DOHH2 (cell line): ENCODE data around the gene ABR.

Source experiments
- H3F3A ChIP-seq: fragments of 200-600 bp; sonication (generic), shearing (Covaris generic); 2 replicates; pipeline ENCODE4 v1.6.0; 2016; ENCODE audit warnings: antibody characterized with exemption, mild to moderate bottlenecking; ENCODE audit not compliant: control insufficient read depth, insufficient read depth
- H3K27ac ChIP-seq: fragments of 200-600 bp; sonication (generic); 2 replicates; pipeline ENCODE4 v1.5.1; 2014; ENCODE audit warnings: low read depth, mild to moderate bottlenecking, low read length, moderate library complexity
- H3K27me3 ChIP-seq: fragments of 200-600 bp; sonication (generic); 2 replicates; pipeline ENCODE4 v1.6.1; 2014; ENCODE audit warnings: mild to moderate bottlenecking, low read length, mixed read lengths; ENCODE audit not compliant: control insufficient read depth
- H3K36me3 ChIP-seq: fragments of 200-600 bp; sonication (generic); 2 replicates; pipeline ENCODE4 v1.6.1; 2014; ENCODE audit warnings: mild to moderate bottlenecking, low read length, moderate library complexity, mixed read lengths; ENCODE audit not compliant: control insufficient read depth
- H3K4me1 ChIP-seq: fragments of 200-600 bp; sonication (generic); 2 replicates; pipeline ENCODE4 v1.6.1; 2014; ENCODE audit warnings: mild to moderate bottlenecking, low read length, mixed read lengths; ENCODE audit not compliant: control insufficient read depth
- H3K4me2 ChIP-seq: fragments of 200-600 bp; sonication (generic); 2 replicates; pipeline ENCODE4 v1.6.0; 2014; ENCODE audit warnings: mild to moderate bottlenecking, low read length, moderate library complexity
- H3K4me3 ChIP-seq: fragments of 200-600 bp; sonication (generic); 2 replicates; pipeline ENCODE4 v1.5.1; 2014; ENCODE audit warnings: mild to moderate bottlenecking, low read length, mixed read lengths
- H3K79me2 ChIP-seq: fragments of 200-600 bp; sonication (generic); 2 replicates; pipeline ENCODE4 v1.6.1; 2014; ENCODE audit warnings: mild to moderate bottlenecking, low read length, mixed read lengths; ENCODE audit not compliant: control insufficient read depth
- H3K9me2 ChIP-seq: fragments of 200-600 bp; sonication (generic); replicated peaks from 2 replicates; pipeline ENCODE4 v1.6.1; 2014; ENCODE audit warnings: mild to moderate bottlenecking, low read length, mixed read lengths; ENCODE audit not compliant: control insufficient read depth
- H3K9me3 ChIP-seq: fragments of 200-600 bp; sonication (generic); 2 replicates; pipeline ENCODE4 v1.6.1; 2014; ENCODE audit warnings: antibody characterized with exemption, low read length, mixed read lengths; ENCODE audit not compliant: control insufficient read depth, insufficient read depth
- H4K20me1 ChIP-seq: fragments of 200-600 bp; sonication (generic); 2 replicates; pipeline ENCODE4 v1.6.0; 2014; ENCODE audit warnings: low read depth, mild to moderate bottlenecking, antibody characterized with exemption, low read length, moderate library complexity; ENCODE audit not compliant: control insufficient read depth, insufficient read depth
- CTCF ChIP-seq: fragments of 200-600 bp; sonication (generic); IDR thresholded peaks from one replicate; pipeline ENCODE4 v1.5.1; 2014; ENCODE audit warnings: antibody characterized with exemption, mild to moderate bottlenecking, low read depth, low read length; ENCODE audit not compliant: poor library complexity, severe bottlenecking
- EZH2phosphoT487 ChIP-seq: fragments of 200-600 bp; sonication (generic); IDR thresholded peaks from 2 replicates; pipeline ENCODE4 v1.6.1; 2017; ENCODE audit warnings: borderline replicate concordance, mild to moderate bottlenecking, antibody characterized with exemption, low read length, moderate library complexity, mixed read lengths

ABR gene

DNA sequence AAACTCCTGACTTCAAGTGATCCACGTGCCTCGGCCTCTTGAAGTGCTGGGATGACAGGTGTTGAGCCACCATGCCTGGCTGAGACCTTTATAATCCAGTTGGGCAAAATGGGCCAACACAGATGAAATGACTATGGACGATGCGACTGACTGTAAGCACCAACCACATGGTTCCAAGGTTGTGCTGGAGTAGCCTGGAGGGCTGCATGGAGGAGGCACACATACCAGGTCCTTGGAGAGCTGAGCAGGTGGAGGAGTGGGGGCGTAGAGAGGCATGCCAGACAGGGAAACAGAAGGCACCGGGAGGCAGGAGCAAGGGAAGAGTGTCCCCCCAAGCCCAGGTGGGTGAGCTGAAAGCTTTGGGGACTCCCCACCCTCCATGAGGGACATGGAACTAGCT is 85.2 kb downstream of the ABR start:
- Histone ChIP-seq H3K9me3 (no peaks in the 10 kb centered on the region), H3K27ac (no peak overlapping the region), H3K4me2 (no peak overlapping the region), H3K27me3 (no peaks in the 10 kb centered on the region), H3K36me3 (peaks cover 73% of the 10 kb centered on the region), H3K4me3 (no peak overlapping the region), H3K4me1 (no peaks in the 10 kb centered on the region), H3F3A (no peaks in the 10 kb centered on the region), H3K79me2 (peaks cover 36% of the 10 kb centered on the region), H4K20me1 (no peaks in the 10 kb centered on the region), H3K9me2 (no peaks in the 10 kb centered on the region)
- TF ChIP-seq CTCF (no peak), EZH2phosphoT487 (no peak)

DNA sequence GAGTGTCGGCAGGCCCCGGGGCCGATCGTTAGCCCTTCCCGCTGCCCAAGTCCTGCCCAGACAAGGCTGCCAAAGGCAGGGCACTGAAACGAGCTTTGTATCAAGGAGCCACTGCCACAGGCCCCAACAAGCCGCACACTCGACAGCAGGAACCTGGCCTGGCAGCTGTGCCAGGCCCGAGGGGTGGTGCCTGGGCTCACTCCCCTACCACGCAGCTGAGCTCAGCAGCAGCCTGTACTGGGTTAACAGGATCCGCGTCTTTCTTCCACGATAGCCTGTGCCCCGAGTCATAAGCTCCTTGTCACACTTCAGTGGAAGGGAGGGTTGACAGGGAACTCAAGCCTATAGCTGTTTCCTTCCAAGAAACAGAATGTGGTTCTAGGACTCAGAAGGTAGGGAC is 87.9 kb downstream of the ABR start:
- Histone ChIP-seq H3K27me3 (no peaks in the 10 kb centered on the region), H3K4me3 (no peak overlapping the region), H3K4me1 (no peaks in the 10 kb centered on the region), H3K79me2 (peaks cover 25% of the 10 kb centered on the region), H3K9me2 (no peaks in the 10 kb centered on the region), H4K20me1 (no peaks in the 10 kb centered on the region), H3F3A (no peaks in the 10 kb centered on the region), H3K4me2 (no peak overlapping the region), H3K27ac (no peak overlapping the region), H3K36me3 (peaks cover 66% of the 10 kb centered on the region), H3K9me3 (no peaks in the 10 kb centered on the region)
- no peak for TF ChIP-seq EZH2phosphoT487
- TF ChIP-seq CTCF = no peak

GRCh38 chr17:1091190-1091534 is 88.6 kb downstream of the ABR start:
- Histone ChIP-seq H3K27me3 (no peaks in the 10 kb centered on the region), H3K9me2 (no peaks in the 10 kb centered on the region), H3K4me1 (no peaks in the 10 kb centered on the region), H3K9me3 (no peaks in the 10 kb centered on the region), H3K4me3 (no peak overlapping the region), H3K36me3 (peaks cover 65% of the 10 kb centered on the region), H4K20me1 (no peaks in the 10 kb centered on the region), H3K79me2 (peaks cover 21% of the 10 kb centered on the region), H3F3A (no peaks in the 10 kb centered on the region), H3K4me2 (no peak overlapping the region), H3K27ac (no peak overlapping the region)
- TF ChIP-seq CTCF = no peak
- no peak for TF ChIP-seq EZH2phosphoT487
